Measurements from ENCODE around the gene KLHL3. TPM values are rescaled to one million over a fixed set of nuclear protein-coding genes. Genes with fewer than 3 reads are reported as not detected.

The KLHL3 gene
- total RNA-seq, 1 experiment from 2014 or later, result 3.5 TPM

DNA sequence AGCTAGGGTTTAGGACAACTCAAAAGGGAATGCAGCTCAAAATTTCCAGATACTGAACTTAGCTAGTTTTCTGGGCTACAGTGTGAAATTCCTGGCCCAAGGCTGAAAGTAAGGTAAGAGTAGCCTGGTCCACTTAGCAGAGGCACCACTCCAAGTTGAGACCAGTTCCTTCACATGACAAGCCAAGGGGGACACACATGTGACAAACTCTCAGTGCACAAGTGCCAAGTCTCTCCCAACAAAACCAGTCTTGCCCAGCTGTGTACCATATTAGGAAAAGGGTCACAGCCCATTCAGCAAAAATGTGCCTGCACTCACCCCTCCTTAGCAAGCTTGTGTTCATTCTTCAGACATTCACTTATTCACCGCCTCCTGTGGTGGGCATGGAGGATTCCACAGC, 27.8 kb downstream of the KLHL3 start:
- BruUV-seq (replicated peaks), result no TSS peak
- Histone ChIP-seq H3K9me3 (peaks cover 3% of the 10 kb centered on the region; the same call in 1 of the 2 replicates), H3K4me3 (ENCODE audit: low read depth, low read length) (no peak overlapping the region), H3K4me1 (no peaks in the 10 kb centered on the region), H3K36me3 (ENCODE audit: control insufficient read depth, insufficient read depth, low read length) (no peaks in the 10 kb centered on the region), H3K27me3 (replicated peaks; ENCODE audit: control insufficient read depth, insufficient read depth, low read length) (no peaks in the 10 kb centered on the region)
- no peak overlapping the region for H3K4me3 Mint-ChIP-seq (ENCODE audit: unreplicated experiment)
- DNase-seq, result no peak
- ChIA-PET POLR2A (no interaction called here), CTCF (no interaction called here)
- H3K9me3 Mint-ChIP-seq (ENCODE audit: unreplicated experiment), result no peaks in the 10 kb centered on the region
- no peaks in the 10 kb centered on the region for H3K27me3 Mint-ChIP-seq (ENCODE audit: insufficient read depth, unreplicated experiment)
- intact Hi-C loops (cut with micrococcal nuclease; ENCODE audit: unreplicated experiment), result no loop called here
- no peak for TF ChIP-seq CTCF (IDR thresholded peaks at IDR 0.05; ENCODE audit: insufficient read depth in 1 of 2, low read depth in 1 of 2, low read length in 1 of 2, severe bottlenecking in 1 of 2, unreplicated experiment in 1 of 2)
- H3K4me1 Mint-ChIP-seq (ENCODE audit: low read depth, unreplicated experiment), result no peaks in the 10 kb centered on the region
- no peaks in the 10 kb centered on the region for H3K36me3 Mint-ChIP-seq (ENCODE audit: insufficient read depth, unreplicated experiment)
- H3K27ac Mint-ChIP-seq (ENCODE audit: unreplicated experiment), result no peak overlapping the region

GRCh38 chr5:137706841-137707240, 29.0 kb downstream of the KLHL3 start:
- Histone ChIP-seq H3K9me3 (no peaks in the 10 kb centered on the region), H3K36me3 (ENCODE audit: control insufficient read depth, insufficient read depth, low read length) (no peaks in the 10 kb centered on the region), H3K27me3 (replicated peaks; ENCODE audit: control insufficient read depth, insufficient read depth, low read length) (no peaks in the 10 kb centered on the region), H3K4me1 (no peaks in the 10 kb centered on the region), H3K4me3 (ENCODE audit: low read depth, low read length) (no peak overlapping the region)
- POLR2A ChIA-PET, result no interaction called here
- intact Hi-C loops (cut with micrococcal nuclease; ENCODE audit: unreplicated experiment), result no loop called here
- Mint-ChIP-seq H3K27ac (ENCODE audit: unreplicated experiment) (no peak overlapping the region), H3K4me1 (ENCODE audit: low read depth, unreplicated experiment) (no peaks in the 10 kb centered on the region), H3K36me3 (ENCODE audit: insufficient read depth, unreplicated experiment) (no peaks in the 10 kb centered on the region), H3K27me3 (ENCODE audit: insufficient read depth, unreplicated experiment) (peaks cover under 1% of the 10 kb centered on the region), H3K4me3 (ENCODE audit: unreplicated experiment) (no peak overlapping the region), H3K9me3 (ENCODE audit: unreplicated experiment) (no peaks in the 10 kb centered on the region)
- DNase-seq, result no peak
- BruUV-seq (replicated peaks), result no TSS peak
- CTCF ChIA-PET, result no interaction called here
- no peak for TF ChIP-seq CTCF (IDR thresholded peaks at IDR 0.05; ENCODE audit: insufficient read depth in 1 of 2, low read depth in 1 of 2, low read length in 1 of 2, severe bottlenecking in 1 of 2, unreplicated experiment in 1 of 2)

DNA sequence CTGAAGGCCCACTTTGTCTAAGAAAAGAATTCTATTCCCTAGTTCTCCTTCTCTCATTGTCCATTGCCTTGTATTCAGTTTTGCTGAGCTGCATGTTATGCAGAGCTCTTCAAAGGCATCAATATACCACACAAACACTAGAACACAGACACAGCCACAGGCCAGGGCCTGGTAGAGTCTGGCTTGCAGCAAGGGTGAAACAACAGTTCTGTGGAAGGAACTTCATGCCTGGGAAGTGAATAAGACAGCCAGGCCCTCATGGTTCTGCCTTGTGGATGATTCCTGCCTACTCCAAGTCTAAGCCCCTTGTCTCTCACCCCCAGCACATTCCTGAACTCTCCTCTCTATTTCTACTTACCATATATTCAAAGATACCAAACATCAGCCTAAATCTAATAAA, 30.8 kb downstream of the KLHL3 start:
- Mint-ChIP-seq H3K9me3 (ENCODE audit: unreplicated experiment) (no peaks in the 10 kb centered on the region), H3K4me1 (ENCODE audit: low read depth, unreplicated experiment) (no peaks in the 10 kb centered on the region), H3K27ac (ENCODE audit: unreplicated experiment) (no peak overlapping the region), H3K4me3 (ENCODE audit: unreplicated experiment) (no peak overlapping the region), H3K36me3 (ENCODE audit: insufficient read depth, unreplicated experiment) (no peaks in the 10 kb centered on the region), H3K27me3 (ENCODE audit: insufficient read depth, unreplicated experiment) (peaks cover 2% of the 10 kb centered on the region)
- TF ChIP-seq CTCF (IDR thresholded peaks at IDR 0.05; ENCODE audit: insufficient read depth in 1 of 2, low read depth in 1 of 2, low read length in 1 of 2, severe bottlenecking in 1 of 2, unreplicated experiment in 1 of 2), result no peak
- CTCF ChIA-PET, result no interaction called here
- H3K4me3 ChIP-seq (ENCODE audit: low read depth, low read length), result no peak overlapping the region
- H3K9me3 ChIP-seq, result no peaks in the 10 kb centered on the region
- no peak for DNase-seq
- intact Hi-C loops (cut with micrococcal nuclease; ENCODE audit: unreplicated experiment), result no loop called here
- H3K36me3 ChIP-seq (ENCODE audit: control insufficient read depth, insufficient read depth, low read length), result no peaks in the 10 kb centered on the region
- no TSS peak for BruUV-seq (replicated peaks)
- POLR2A ChIA-PET, result no interaction called here
- no peaks in the 10 kb centered on the region for H3K4me1 ChIP-seq
- no peaks in the 10 kb centered on the region for H3K27me3 ChIP-seq (replicated peaks; ENCODE audit: control insufficient read depth, insufficient read depth, low read length)

Measured in Caco-2 (cell line).